Measurements from ENCODE around the gene RNF148.

DNA sequence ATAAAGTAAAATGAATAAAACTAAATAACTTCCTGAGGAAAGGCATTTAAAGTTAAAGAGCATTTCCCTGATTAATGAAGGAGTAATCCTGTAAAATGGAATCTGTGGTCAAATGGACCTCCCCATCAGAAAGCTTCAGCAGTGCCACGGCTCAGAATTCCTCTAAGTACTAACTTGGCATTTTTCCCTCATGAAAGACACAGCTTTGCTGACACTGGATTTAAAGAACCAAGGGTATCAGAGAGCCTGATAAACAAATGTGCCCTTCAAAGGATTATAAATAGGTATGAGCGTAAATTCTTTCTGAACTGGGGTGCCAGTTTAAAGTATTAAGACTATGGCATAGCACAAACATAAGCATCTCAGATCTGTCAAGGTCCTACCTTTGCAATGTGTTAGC is 24.2 kb upstream of the RNF148 start:
- TF ChIP-seq, protein P1, sequence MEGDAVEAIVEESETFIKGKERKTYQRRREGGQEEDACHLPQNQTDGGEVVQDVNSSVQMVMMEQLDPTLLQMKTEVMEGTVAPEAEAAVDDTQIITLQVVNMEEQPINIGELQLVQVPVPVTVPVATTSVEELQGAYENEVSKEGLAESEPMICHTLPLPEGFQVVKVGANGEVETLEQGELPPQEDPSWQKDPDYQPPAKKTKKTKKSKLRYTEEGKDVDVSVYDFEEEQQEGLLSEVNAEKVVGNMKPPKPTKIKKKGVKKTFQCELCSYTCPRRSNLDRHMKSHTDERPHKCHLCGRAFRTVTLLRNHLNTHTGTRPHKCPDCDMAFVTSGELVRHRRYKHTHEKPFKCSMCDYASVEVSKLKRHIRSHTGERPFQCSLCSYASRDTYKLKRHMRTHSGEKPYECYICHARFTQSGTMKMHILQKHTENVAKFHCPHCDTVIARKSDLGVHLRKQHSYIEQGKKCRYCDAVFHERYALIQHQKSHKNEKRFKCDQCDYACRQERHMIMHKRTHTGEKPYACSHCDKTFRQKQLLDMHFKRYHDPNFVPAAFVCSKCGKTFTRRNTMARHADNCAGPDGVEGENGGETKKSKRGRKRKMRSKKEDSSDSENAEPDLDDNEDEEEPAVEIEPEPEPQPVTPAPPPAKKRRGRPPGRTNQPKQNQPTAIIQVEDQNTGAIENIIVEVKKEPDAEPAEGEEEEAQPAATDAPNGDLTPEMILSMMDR (IDR thresholded peaks at IDR 0.05) = no peak
- no peak for TF ChIP-seq POLR2A (IDR thresholded peaks at IDR 0.05)
